ENCODE results near the gene CTDSP1.

CTDSP1 gene

GRCh38 chr2:218381916-218382366 lies 17.7 kb upstream of the CTDSP1 start, which contains the start of gene SLC11A1:
TSS of gene SLC11A1 (plus strand) at chr2:218382273. CDS start at chr2:218382369, 96 bp downstream.
- TF ChIP-seq TCF12 (IDR thresholded peaks at IDR 0.05; ENCODE audit: low read depth) (no peak), CREB1 (IDR thresholded peaks at IDR 0.05; ENCODE audit: low read depth) (no peak), TAF1 (IDR thresholded peaks at IDR 0.05; ENCODE audit: low read depth) (no peak), RAD21 (IDR thresholded peaks at IDR 0.05; ENCODE audit: low read depth) (no peak), YY1 (IDR thresholded peaks at IDR 0.05; ENCODE audit: low read depth) (no peak), TEAD4 (IDR thresholded peaks at IDR 0.05) (no peak), REST (IDR thresholded peaks at IDR 0.05; ENCODE audit: low read depth) (no peak), FOXM1 (IDR thresholded peaks at IDR 0.05; ENCODE audit: borderline replicate concordance, low read depth) (no peak), EP300 (IDR thresholded peaks at IDR 0.05; ENCODE audit: borderline replicate concordance) (no peak), EGR1 (IDR thresholded peaks at IDR 0.05) (no peak), ZBTB7A (IDR thresholded peaks at IDR 0.05; ENCODE audit: low read depth) (no peak)
- TF ChIP-seq, protein P1, sequence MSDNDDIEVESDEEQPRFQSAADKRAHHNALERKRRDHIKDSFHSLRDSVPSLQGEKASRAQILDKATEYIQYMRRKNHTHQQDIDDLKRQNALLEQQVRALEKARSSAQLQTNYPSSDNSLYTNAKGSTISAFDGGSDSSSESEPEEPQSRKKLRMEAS (IDR thresholded peaks at IDR 0.05): no peak

DNA sequence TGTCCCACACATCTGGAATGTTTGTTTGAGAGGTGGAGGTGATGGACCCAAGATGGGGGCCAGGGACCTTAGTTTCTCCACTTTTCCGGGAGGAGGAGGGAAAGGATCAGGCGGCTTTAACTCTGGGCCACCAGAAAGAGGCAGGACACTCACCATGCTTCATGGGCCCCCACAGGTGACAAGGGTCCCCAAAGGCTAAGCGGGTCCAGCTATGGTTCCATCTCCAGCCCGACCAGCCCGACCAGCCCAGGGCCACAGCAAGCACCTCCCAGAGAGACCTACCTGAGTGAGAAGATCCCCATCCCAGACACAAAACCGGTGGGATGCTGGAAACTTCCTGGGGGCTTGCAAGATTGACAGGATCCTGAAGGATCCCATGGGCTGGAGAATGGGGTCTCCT lies 16.9 kb upstream of the CTDSP1 start:
- TF ChIP-seq TAF1 (IDR thresholded peaks at IDR 0.05; ENCODE audit: low read depth) (no peak), CEBPB (IDR thresholded peaks at IDR 0.05) (no peak)

DNA sequence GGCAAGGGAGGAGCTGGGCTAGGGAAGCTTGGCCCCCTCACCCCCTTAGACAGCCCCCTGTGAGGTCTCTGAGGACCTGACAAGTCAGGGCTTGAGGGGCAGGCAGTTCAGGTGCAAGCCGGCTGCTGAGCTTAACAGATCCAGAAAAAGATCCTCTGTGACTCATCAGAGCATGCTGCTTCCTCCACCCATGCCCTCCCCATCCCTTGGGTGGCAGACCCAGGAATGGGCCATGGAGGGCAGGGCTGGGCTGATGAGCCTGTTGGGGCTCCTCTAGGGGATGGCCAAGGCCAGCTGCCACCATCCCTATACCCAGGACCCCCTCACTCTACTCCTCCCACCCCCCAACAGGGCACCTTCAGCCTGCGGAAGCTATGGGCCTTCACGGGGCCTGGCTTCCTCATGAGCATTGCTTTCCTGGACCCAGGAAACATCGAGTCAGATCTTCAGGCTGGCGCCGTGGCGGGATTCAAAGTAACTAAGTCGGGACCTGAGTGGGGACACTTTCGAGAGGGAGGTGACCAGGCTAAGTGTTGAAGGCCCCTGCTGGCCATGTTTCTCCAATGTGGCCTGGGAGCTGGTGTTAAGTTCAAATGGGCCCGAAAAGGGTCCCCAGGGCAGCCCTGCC lies 15.7 kb upstream of the CTDSP1 start:
- TF ChIP-seq TAF1 (IDR thresholded peaks at IDR 0.05; ENCODE audit: low read depth): no peak
- TF ChIP-seq, protein P1 (IDR thresholded peaks at IDR 0.05): no peak
- TF ChIP-seq CREB1 (IDR thresholded peaks at IDR 0.05; ENCODE audit: low read depth): no peak
- no peak for TF ChIP-seq USF1 (IDR thresholded peaks at IDR 0.05)
- TF ChIP-seq REST (IDR thresholded peaks at IDR 0.05; ENCODE audit: low read depth): no peak
- TF ChIP-seq EGR1 (IDR thresholded peaks at IDR 0.05): no peak
- no peak for TF ChIP-seq TEAD4 (IDR thresholded peaks at IDR 0.05)
- TF ChIP-seq ZBTB7A (IDR thresholded peaks at IDR 0.05; ENCODE audit: low read depth): no peak
- TF ChIP-seq YY1 (IDR thresholded peaks at IDR 0.05; ENCODE audit: low read depth): no peak

DNA sequence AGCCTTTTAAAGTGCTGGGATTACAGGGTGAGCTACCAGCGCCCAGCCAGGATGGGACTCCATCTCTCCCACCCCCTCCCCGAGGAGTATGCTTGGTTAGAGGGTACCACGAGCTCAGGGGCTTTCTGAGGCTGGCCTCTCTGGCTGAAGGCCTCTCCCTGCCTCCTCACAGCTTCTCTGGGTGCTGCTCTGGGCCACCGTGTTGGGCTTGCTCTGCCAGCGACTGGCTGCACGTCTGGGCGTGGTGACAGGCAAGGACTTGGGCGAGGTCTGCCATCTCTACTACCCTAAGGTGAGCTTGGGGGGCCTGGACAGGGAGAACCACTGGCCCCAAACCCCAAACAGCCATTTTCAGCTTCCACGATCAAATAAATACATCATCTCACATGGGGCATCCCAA lies 14.7 kb upstream of the CTDSP1 start:
- no peak for TF ChIP-seq ZBTB7A (IDR thresholded peaks at IDR 0.05; ENCODE audit: low read depth)
- TF ChIP-seq REST (IDR thresholded peaks at IDR 0.05; ENCODE audit: low read depth): no peak
- no peak for TF ChIP-seq CREB1 (IDR thresholded peaks at IDR 0.05; ENCODE audit: low read depth)
- no peak for TF ChIP-seq FOXM1 (IDR thresholded peaks at IDR 0.05; ENCODE audit: borderline replicate concordance, low read depth)
- TF ChIP-seq RAD21 (IDR thresholded peaks at IDR 0.05; ENCODE audit: low read depth): no peak
- TF ChIP-seq USF1 (IDR thresholded peaks at IDR 0.05): no peak
- TF ChIP-seq EP300 (IDR thresholded peaks at IDR 0.05; ENCODE audit: borderline replicate concordance): no peak
- TF ChIP-seq EGR1 (IDR thresholded peaks at IDR 0.05): no peak
- no peak for TF ChIP-seq TEAD4 (IDR thresholded peaks at IDR 0.05)
- TF ChIP-seq TAF1 (IDR thresholded peaks at IDR 0.05; ENCODE audit: low read depth): no peak

All from Ishikawa (cell line).